ENCODE data around the gene UGT1A7. TPM values are rescaled to one million over a fixed set of nuclear protein-coding genes. Genes with fewer than 3 reads are reported as not detected.

Gene UGT1A7
- total RNA-seq, 1 donor from 2014 or later = not detected

DNA sequence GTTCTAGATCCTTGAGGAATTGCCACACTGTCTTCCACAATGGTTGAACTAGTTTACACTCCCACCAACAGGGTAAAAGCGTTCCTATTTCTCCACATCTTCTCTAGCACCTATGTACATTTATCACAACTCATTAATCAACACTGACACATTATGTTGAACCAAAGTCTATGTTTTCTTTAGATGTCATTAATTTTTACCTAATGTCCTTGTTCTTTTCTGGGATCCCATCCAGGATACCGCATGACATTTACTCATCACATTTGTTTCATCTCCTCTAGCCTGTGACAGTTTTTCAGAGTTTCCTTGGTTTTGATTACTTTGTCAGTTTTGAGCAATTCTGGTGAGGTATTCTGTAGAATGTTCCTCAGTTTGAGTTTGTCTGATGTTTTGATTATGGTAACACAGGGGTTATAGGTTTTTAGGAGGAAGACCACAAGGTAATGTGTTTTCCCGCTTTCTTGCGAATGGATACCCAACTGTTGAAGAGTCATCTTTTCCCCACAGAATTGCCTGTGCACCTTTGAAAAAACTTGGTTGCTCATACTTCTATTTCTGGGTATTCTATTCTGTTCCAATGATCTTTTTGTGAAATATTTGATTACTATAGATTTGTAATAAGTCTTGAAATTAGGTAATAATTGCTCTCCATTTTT, 13.0 kb upstream of the UGT1A7 start:
- intact Hi-C loops (cut with micrococcal nuclease) = no loop called here
- no peaks in the 10 kb centered on the region for H3K4me1 Mint-ChIP-seq (ENCODE audit: low read depth)
- no peak for DNase-seq (ENCODE audit: low spot score)
- H3K4me3 Mint-ChIP-seq (ENCODE audit: low read depth) = no peak overlapping the region
- no peaks in the 10 kb centered on the region for H3K9me3 Mint-ChIP-seq
- peaks cover 9% of the 10 kb centered on the region for H3K27me3 Mint-ChIP-seq (ENCODE audit: low read depth)
- no peaks in the 10 kb centered on the region for H3K36me3 Mint-ChIP-seq (ENCODE audit: low read depth)
- H3K27ac Mint-ChIP-seq = no peak overlapping the region

DNA sequence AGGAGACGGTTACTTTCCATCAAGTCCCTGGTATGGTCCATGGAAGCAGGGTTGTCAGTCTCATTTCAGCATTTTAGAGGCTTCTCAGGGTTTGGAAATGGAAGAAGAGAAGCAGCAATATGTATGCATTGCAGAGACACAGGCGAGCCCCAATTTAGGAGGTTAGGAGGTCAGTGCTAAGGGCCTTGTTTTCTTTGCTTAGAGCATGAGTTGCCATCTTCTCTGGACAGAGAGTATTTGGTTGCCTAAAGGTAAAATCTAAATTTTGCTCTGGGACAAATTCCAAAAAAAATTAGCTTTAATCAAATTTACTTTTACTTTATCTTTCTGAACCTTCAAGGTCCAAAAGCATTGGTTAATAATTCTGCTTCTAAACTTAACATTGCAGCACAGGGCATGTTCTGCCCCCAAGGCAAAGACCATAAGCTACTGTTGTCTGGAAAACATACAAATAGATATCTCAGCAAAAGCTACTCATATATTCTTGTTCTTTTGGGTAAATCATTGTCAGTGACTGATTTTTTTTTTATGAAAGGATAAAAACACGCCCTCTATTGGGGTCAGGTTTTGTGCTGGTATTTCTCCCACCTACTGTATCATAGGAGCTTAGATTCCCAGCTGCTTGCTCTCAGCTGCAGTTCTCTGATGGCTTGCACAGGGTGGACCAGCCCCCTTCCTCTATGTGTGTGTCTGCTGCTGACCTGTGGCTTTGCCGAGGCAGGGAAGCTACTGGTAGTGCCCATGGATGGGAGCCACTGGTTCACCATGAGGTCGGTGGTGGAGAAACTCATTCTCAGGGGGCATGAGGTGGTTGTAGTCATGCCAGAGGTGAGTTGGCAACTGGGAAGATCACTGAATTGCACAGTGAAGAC, 10.2 kb upstream of the UGT1A7 start, which contains the start of gene UGT1A9:
TSS of gene UGT1A9 (plus strand) at position 609 of the 872 bp plus-strand sequence. CDS start at position 646, 37 bp downstream.
- H3K4me3 Mint-ChIP-seq (ENCODE audit: low read depth) = no peak within 1 kb of the TSS
- no peaks in the 10 kb centered on the region for H3K4me1 Mint-ChIP-seq (ENCODE audit: low read depth)
- intact Hi-C loops (cut with micrococcal nuclease) = no loop called here
- DNase-seq (ENCODE audit: low spot score) = no peak
- H3K9me3 Mint-ChIP-seq = no peaks in the 10 kb centered on the region
- no peak within 1 kb of the TSS for H3K27ac Mint-ChIP-seq
- no peaks in the 10 kb centered on the region for H3K36me3 Mint-ChIP-seq (ENCODE audit: low read depth)
- peaks cover 12% of the 10 kb centered on the region for H3K27me3 Mint-ChIP-seq (ENCODE audit: low read depth)

DNA sequence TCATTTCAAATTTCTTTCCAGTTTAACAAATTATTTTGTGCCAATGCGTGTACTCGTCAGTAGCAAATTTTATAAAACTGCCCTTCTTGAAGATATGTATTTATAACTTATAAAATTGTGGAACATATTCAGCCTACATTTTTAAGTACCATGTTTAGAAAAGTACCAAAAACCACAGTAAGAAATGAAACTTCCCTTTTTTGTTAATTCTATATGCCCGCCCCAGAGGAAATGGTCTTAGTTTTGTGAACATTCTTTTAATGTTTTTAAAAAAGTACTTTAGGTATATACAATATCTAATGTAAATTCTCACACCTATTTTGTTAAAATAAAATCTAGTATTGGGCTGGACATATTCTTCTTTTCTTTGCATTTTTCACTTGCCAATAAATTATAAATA, 8.8 kb upstream of the UGT1A7 start:
- intact Hi-C loops (cut with micrococcal nuclease) = no loop called here
- DNase-seq (ENCODE audit: low spot score) = no peak
- Mint-ChIP-seq H3K9me3 (no peaks in the 10 kb centered on the region), H3K36me3 (ENCODE audit: low read depth) (no peaks in the 10 kb centered on the region), H3K27ac (no peak overlapping the region), H3K4me3 (ENCODE audit: low read depth) (no peak overlapping the region), H3K4me1 (ENCODE audit: low read depth) (no peaks in the 10 kb centered on the region), H3K27me3 (ENCODE audit: low read depth) (peaks cover 13% of the 10 kb centered on the region)

DNA sequence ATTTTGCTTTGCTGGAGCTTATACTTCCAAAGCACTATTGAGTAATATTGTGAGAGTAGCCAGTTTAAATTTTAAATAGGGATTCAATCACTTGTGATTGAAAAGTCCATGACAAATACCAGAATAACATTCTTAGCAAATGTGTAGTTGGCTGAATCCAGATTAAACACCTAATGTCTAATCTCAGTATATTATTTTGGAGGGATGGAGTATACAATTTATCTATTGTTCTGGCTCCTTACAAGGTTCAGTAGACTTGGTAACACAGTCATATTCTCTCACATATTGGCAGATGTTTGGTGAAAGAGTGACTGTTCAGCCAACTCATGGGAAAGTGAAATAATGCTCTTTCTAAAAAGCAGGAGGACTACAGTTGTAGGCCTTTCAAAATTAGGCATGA, 7.8 kb upstream of the UGT1A7 start:
- Mint-ChIP-seq H3K9me3 (no peaks in the 10 kb centered on the region), H3K36me3 (ENCODE audit: low read depth) (no peaks in the 10 kb centered on the region), H3K27ac (no peak overlapping the region), H3K4me1 (ENCODE audit: low read depth) (no peaks in the 10 kb centered on the region), H3K27me3 (ENCODE audit: low read depth) (peaks cover 14% of the 10 kb centered on the region), H3K4me3 (ENCODE audit: low read depth) (no peak overlapping the region)
- DNase-seq (ENCODE audit: low spot score) = no peak
- intact Hi-C loops (cut with micrococcal nuclease) = no loop called here

DNA sequence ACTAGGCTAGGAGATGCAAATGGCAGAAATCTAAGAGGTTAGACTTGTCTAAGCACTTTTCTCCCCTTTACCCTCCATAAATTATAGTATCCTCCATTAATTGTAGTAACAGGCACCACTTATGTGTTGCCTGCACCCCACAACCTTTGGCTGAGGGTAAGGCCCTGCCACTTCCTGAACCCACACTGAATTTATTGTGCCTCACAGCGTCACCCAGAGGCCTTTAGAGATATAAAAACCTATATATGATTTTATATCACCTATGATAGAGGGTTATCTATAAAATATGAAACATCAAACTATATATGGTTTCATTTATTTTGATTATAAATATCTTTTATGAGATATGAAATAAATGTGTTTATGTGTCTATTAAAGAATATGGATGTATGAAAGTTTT, 7.4 kb upstream of the UGT1A7 start:
- no peak overlapping the region for H3K4me3 Mint-ChIP-seq (ENCODE audit: low read depth)
- DNase-seq (ENCODE audit: low spot score) = no peak
- H3K9me3 Mint-ChIP-seq = no peaks in the 10 kb centered on the region
- peaks cover 14% of the 10 kb centered on the region for H3K27me3 Mint-ChIP-seq (ENCODE audit: low read depth)
- no peaks in the 10 kb centered on the region for H3K36me3 Mint-ChIP-seq (ENCODE audit: low read depth)
- intact Hi-C loops (cut with micrococcal nuclease) = no loop called here
- H3K27ac Mint-ChIP-seq = no peak overlapping the region
- no peaks in the 10 kb centered on the region for H3K4me1 Mint-ChIP-seq (ENCODE audit: low read depth)

DNA sequence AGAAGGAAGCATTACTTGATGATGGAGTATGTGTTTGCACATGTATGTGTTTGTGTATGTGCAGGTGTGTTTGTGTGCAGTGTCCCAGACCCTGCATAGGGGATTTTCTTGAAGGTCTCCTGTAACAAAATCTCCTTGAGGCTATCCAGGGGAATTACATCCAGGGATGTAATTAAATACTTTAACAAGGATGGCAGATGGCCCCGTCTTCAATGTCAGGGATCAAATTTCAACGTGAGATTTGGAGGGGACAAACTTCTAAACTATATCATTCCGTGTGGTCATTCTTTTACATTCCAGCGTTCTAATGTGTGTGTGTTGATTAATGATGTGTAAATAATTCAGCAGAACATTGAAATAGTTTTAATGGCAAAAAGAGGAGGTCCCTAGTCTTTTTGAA, 6.7 kb upstream of the UGT1A7 start:
- intact Hi-C loops (cut with micrococcal nuclease) = no loop called here
- H3K4me1 Mint-ChIP-seq (ENCODE audit: low read depth) = no peaks in the 10 kb centered on the region
- H3K27ac Mint-ChIP-seq = no peak overlapping the region
- DNase-seq (ENCODE audit: low spot score) = no peak
- H3K36me3 Mint-ChIP-seq (ENCODE audit: low read depth) = no peaks in the 10 kb centered on the region
- no peaks in the 10 kb centered on the region for H3K9me3 Mint-ChIP-seq
- H3K27me3 Mint-ChIP-seq (ENCODE audit: low read depth) = peaks cover 14% of the 10 kb centered on the region
- no peak overlapping the region for H3K4me3 Mint-ChIP-seq (ENCODE audit: low read depth)

DNA sequence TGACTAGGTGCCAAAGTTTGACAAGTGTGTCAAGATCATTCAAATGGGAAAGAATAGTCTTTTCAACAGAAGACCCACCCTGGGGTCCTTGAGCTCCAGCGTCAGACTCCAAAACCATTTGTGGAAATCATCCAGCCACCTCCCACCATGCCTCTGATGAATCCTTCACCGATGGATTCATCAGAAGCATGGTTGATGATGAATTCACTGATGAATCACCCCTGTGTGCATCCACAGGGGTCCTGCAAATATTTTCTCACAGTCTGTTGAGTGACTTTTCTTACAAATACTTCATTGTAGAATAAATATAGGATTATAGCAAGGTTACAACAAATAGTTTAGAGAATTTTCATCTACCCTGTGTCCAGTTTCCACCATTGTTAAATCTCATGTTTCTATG, 5.7 kb upstream of the UGT1A7 start:
- Mint-ChIP-seq H3K27me3 (ENCODE audit: low read depth) (peaks cover 8% of the 10 kb centered on the region), H3K27ac (no peak overlapping the region), H3K4me3 (ENCODE audit: low read depth) (no peak overlapping the region), H3K9me3 (no peaks in the 10 kb centered on the region), H3K36me3 (ENCODE audit: low read depth) (no peaks in the 10 kb centered on the region), H3K4me1 (ENCODE audit: low read depth) (no peaks in the 10 kb centered on the region)
- DNase-seq (ENCODE audit: low spot score) = no peak
- intact Hi-C loops (cut with micrococcal nuclease) = no loop called here

DNA sequence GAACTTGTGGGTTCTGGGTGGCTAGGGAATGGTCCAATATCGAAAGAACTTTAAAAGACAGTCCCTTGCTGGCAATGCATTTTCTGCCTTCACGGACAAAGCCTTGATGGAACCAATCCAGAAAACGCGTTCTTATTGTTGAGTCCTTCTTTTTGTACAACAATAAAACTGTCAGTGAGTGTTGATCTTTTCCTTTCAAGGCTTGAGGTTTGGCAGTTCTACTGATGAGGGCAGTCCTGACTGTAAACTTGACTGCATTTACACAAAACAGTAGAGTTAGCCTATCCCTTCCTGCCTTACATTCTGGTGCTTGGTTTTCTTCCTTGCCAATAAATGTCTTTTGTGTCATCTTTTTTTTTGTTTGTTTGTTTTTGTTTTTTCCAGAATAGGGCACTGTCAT, 2.5 kb upstream of the UGT1A7 start:
- H3K9me3 Mint-ChIP-seq = no peaks in the 10 kb centered on the region
- peaks cover 11% of the 10 kb centered on the region for H3K27me3 Mint-ChIP-seq (ENCODE audit: low read depth)
- no peak overlapping the region for H3K27ac Mint-ChIP-seq
- no peaks in the 10 kb centered on the region for H3K4me1 Mint-ChIP-seq (ENCODE audit: low read depth)
- intact Hi-C loops (cut with micrococcal nuclease) = no loop called here
- no peak for DNase-seq (ENCODE audit: low spot score)
- H3K36me3 Mint-ChIP-seq (ENCODE audit: low read depth) = no peaks in the 10 kb centered on the region
- no peak overlapping the region for H3K4me3 Mint-ChIP-seq (ENCODE audit: low read depth)

DNA sequence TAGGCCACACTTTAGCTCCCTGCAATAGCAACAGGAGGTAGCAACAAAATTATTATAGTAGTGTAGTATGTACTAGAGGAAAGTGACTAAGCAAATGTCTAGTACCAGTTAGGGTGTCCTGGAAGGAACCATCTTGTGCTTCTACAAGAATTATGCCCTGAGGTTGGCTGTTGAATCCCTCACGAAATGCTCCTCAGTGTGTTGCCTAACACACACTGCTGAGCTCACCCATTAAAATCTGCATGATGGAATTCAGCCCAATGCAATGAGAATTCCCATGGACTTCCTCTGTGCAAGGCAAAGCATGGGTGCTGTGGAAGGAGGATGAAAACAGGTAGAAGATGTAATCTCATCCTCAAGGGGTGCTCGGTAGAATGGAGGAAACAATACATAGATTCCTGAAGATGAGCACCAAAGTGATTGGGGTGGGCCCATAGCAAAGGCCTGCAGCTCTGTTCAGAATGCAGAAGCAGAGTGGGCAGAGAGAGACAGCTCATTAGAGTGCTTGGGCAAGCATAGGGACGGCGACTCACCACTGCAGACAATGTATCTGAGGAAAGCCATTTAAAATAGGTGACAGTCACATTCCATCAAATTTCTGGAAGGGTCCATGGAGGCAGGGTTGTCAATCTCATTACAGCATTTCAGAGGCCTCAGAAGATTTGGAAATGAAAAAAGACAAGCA, 1.2 kb upstream of the UGT1A7 start:
- DNase-seq (ENCODE audit: low spot score) = no peak
- no peaks in the 10 kb centered on the region for H3K9me3 Mint-ChIP-seq
- no peak overlapping the region for H3K27ac Mint-ChIP-seq
- intact Hi-C loops (cut with micrococcal nuclease) = no loop called here
- no peaks in the 10 kb centered on the region for H3K36me3 Mint-ChIP-seq (ENCODE audit: low read depth)
- H3K4me1 Mint-ChIP-seq (ENCODE audit: low read depth) = no peaks in the 10 kb centered on the region
- peaks cover 13% of the 10 kb centered on the region for H3K27me3 Mint-ChIP-seq (ENCODE audit: low read depth)
- H3K4me3 Mint-ChIP-seq (ENCODE audit: low read depth) = no peak overlapping the region

DNA sequence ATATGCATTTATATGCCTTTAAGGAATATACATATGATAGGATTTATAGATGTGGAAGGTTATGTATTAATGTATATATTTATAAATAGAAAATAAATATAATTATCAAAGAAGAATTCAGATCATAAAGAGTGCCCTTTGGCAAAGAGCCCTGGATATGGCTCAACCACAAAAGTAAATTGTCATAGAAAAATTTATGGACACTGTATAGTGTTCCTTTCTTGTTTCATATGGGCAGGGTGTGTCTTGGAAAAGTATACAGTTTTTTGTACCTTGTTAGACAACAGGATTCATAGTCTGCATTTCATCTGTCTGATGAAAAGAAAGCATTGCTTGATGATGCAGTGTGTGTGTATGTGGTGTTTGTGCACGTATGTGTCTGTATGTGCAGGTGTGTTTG, 2.9 kb downstream of the UGT1A7 start:
- DNase-seq (ENCODE audit: low spot score) = no peak
- intact Hi-C loops (cut with micrococcal nuclease) = no loop called here
- no peak overlapping the region for H3K4me3 Mint-ChIP-seq (ENCODE audit: low read depth)
- no peaks in the 10 kb centered on the region for H3K36me3 Mint-ChIP-seq (ENCODE audit: low read depth)
- H3K27me3 Mint-ChIP-seq (ENCODE audit: low read depth) = peaks cover 17% of the 10 kb centered on the region
- H3K9me3 Mint-ChIP-seq = no peaks in the 10 kb centered on the region
- H3K27ac Mint-ChIP-seq = no peak overlapping the region
- H3K4me1 Mint-ChIP-seq (ENCODE audit: low read depth) = no peaks in the 10 kb centered on the region

DNA sequence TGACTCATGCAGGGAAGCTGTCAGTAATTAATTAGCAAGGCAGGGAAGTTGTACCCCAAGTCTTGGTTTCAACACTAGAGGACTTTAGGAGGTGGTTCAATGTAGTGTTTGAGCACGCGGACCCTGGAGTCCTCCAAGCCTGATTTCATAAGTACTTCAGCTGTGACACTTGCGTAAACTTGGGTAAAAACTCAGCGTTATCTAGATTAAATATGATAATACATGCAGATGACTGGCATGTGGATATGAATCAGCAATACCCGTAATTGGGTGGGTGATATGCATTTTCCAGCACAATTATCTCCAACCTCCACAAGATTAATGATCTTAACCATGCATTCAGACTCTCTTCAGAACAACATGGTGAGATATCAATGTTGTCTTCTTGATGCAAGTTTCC, 5.2 kb downstream of the UGT1A7 start:
- DNase-seq (ENCODE audit: low spot score) = no peak
- Mint-ChIP-seq H3K36me3 (ENCODE audit: low read depth) (no peaks in the 10 kb centered on the region), H3K9me3 (no peaks in the 10 kb centered on the region), H3K4me3 (ENCODE audit: low read depth) (no peak overlapping the region), H3K27ac (no peak overlapping the region), H3K27me3 (ENCODE audit: low read depth) (peaks cover 16% of the 10 kb centered on the region), H3K4me1 (ENCODE audit: low read depth) (no peaks in the 10 kb centered on the region)
- intact Hi-C loops (cut with micrococcal nuclease) = no loop called here

DNA sequence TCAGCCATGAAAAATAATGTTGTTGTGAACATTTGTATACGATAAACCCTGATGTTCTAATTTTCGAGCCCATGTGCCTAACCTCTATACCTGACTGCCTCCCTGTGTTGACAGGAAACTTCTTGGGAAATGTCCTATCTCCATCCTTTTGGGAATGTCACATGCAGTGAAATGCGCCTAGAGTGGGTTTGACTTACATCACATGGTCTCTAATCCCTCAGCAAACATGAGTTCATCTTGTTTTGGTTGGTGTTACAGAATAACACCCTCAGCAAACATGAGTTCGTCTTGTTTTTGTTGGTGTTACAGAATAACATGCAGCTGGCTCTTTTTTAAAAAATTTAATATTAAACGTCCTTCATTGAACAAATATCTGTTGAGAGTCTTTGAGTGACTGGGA, 6.6 kb downstream of the UGT1A7 start:
- intact Hi-C loops (cut with micrococcal nuclease) = no loop called here
- Mint-ChIP-seq H3K4me1 (ENCODE audit: low read depth) (no peaks in the 10 kb centered on the region), H3K36me3 (ENCODE audit: low read depth) (no peaks in the 10 kb centered on the region), H3K27ac (no peak overlapping the region), H3K9me3 (no peaks in the 10 kb centered on the region), H3K4me3 (ENCODE audit: low read depth) (no peak overlapping the region), H3K27me3 (ENCODE audit: low read depth) (peaks cover 16% of the 10 kb centered on the region)
- no peak for DNase-seq (ENCODE audit: low spot score)

DNA sequence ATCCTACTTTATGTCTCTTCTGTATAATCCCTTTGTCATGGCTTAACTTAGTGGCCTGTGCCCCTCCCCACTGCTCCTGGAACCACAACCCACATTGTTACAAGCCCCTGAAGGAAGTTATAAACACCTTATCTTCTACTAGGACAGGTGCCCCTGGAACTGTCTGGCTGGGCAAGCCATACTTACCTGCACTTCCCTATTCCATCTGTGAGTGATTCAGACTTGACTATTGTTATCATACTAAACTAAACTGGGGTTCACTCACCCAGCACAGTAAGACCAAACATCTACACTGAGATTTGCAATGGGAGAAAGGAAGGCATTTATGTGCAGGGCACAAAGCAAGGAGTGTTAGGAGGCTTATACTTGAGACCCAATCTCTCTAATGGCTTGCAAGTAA, 7.3 kb downstream of the UGT1A7 start:
- no peaks in the 10 kb centered on the region for H3K36me3 Mint-ChIP-seq (ENCODE audit: low read depth)
- DNase-seq (ENCODE audit: low spot score) = no peak
- H3K27me3 Mint-ChIP-seq (ENCODE audit: low read depth) = peaks cover 12% of the 10 kb centered on the region
- no peaks in the 10 kb centered on the region for H3K9me3 Mint-ChIP-seq
- no peak overlapping the region for H3K27ac Mint-ChIP-seq
- intact Hi-C loops (cut with micrococcal nuclease) = no loop called here
- no peaks in the 10 kb centered on the region for H3K4me1 Mint-ChIP-seq (ENCODE audit: low read depth)
- H3K4me3 Mint-ChIP-seq (ENCODE audit: low read depth) = no peak overlapping the region

Data from activated T-helper 2 cell treated with anti-CD3 and anti-CD28 coated beads, Interferon-gamma antibody, Interleukin-2, Interleukin-4, amounts not matched to agents 10 μg/mL and 5 μg/mL and 100 μg/mL, durations not matched to agents 14 hours and 24 hours and 36 hours (primary cell).